Lung (tissue), 12 donors: ENCODE results near the gene NRG2. TPM values are rescaled to one million over a fixed set of nuclear protein-coding genes. Genes with fewer than 3 reads are reported as not detected.

Source experiments
- ATAC-seq: fragments of 200-7000 bp; cut with Tn5 transposase; one replicate; pipeline ENCODE4 v1.9.1; 2020; ENCODE audit warnings: moderate number of reproducible peaks; ENCODE audit not compliant: insufficient read depth, low FRiP score
- DNase-seq, 3 donors: peaks; one replicate each; pipeline ENCODE4 v3.0.0-alpha.2; 2013 to 2017
- H3K27ac ChIP-seq, 2 donors: one replicate each; pipeline ENCODE4 v1.5.1; 2013; ENCODE audit warnings: mild to moderate bottlenecking in 2 of 2, moderate library complexity in 2 of 2, control low read depth in 1 of 2, inconsistent platforms in 1 of 2, low read depth in 1 of 2, low read length in 1 of 2
- H3K27me3 ChIP-seq, 3 donors: one replicate each; pipeline ENCODE4 v1.5.1; 2013; ENCODE audit warnings: low read length in 2 of 3; ENCODE audit not compliant: control insufficient read depth in 3 of 3, insufficient read depth in 3 of 3
- H3K36me3 ChIP-seq, 4 donors: one replicate each; pipeline ENCODE4 v1.5.1; 2013; ENCODE audit warnings: low read length in 4 of 4, mild to moderate bottlenecking in 1 of 4, moderate library complexity in 1 of 4; ENCODE audit not compliant: control insufficient read depth in 4 of 4, insufficient read depth in 4 of 4
- H3K4me1 ChIP-seq, 5 donors: one replicate each; pipeline ENCODE4 v1.5.1; 2013; ENCODE audit warnings: low read length in 5 of 5, mild to moderate bottlenecking in 2 of 5, moderate library complexity in 1 of 5; ENCODE audit not compliant: control insufficient read depth in 5 of 5, insufficient read depth in 5 of 5
- H3K4me3 ChIP-seq: one replicate; pipeline ENCODE4 v1.5.1; 2013; ENCODE audit warnings: mild to moderate bottlenecking, control low read depth, moderate library complexity
- H3K9ac ChIP-seq, 2 donors: one replicate each; pipeline ENCODE4 v1.5.1; 2013; ENCODE audit warnings: low read length in 2 of 2, control low read depth in 1 of 2; ENCODE audit not compliant: insufficient read depth in 1 of 2
- H3K9me3 ChIP-seq, 4 donors: one replicate each; pipeline ENCODE4 v1.5.1; 2013; ENCODE audit warnings: low read length in 3 of 4, mild to moderate bottlenecking in 1 of 4, moderate library complexity in 1 of 4; ENCODE audit not compliant: control insufficient read depth in 4 of 4, insufficient read depth in 3 of 4
- CTCF ChIP-seq: IDR thresholded peaks from 2 replicates; pipeline ENCODE4 v1.5.1; 2012; ENCODE audit warnings: mild to moderate bottlenecking; ENCODE audit errors: control extremely low read depth, extremely low read depth
- WGBS, 2 donors: extraction: QIAGEN DNeasy Blood & Tissue Kit; methylation state at CpG; one replicate each; pipeline ENCODE4 v1.1.7; 2013; 5-methylcytosine and 5-hydroxymethylcytosine counted together
- polyA plus RNA-seq, 2 donors: library from polyadenylated mRNA; stranded (reverse); fragments of 200-250 nt; gene quantifications; one replicate each; pipeline ENCODE4 v1.2.1, GENCODE V29; 2013
- total RNA-seq, 2 donors: library from RNA; depleted of rRNA in 1 of 2; stranded (reverse); fragments of >200 nt in 1 of 2; gene quantifications; one replicate each; pipeline ENCODE4 v1.2.1, GENCODE V29; 2014 to 2021
- donor health status: control.
- donor health status: control.
- donor health status: Bipolar disorder and iron deficiency.
- donor health status: healthy.
- donor health status: DM: yes; HTN: yes; CAD: no.

NRG2 gene
- total and polyA plus RNA-seq, 4 donors, result 0.41 to 3.0 (median 1.0) TPM

GRCh38 chr5:139809331-139809810 is 233.7 kb downstream of the NRG2 start:
- no peak for ATAC-seq
- Histone ChIP-seq H3K4me3 (no peak overlapping the region), H3K36me3 (no peaks in the 10 kb centered on the region), H3K9me3 (peaks cover 0 to 5% (median 0%) of the 10 kb centered on the region in 4 donors), H3K27ac (no peak overlapping the region), H3K9ac (no peak overlapping the region), H3K4me1 (no peaks in the 10 kb centered on the region), H3K27me3 (no peaks in the 10 kb centered on the region)
- 92 to 93% methylated on average over 11 of the region's 11 CpGs for WGBS, 2 donors
- DNase-seq, result no peak
- no peak for TF ChIP-seq CTCF

DNA sequence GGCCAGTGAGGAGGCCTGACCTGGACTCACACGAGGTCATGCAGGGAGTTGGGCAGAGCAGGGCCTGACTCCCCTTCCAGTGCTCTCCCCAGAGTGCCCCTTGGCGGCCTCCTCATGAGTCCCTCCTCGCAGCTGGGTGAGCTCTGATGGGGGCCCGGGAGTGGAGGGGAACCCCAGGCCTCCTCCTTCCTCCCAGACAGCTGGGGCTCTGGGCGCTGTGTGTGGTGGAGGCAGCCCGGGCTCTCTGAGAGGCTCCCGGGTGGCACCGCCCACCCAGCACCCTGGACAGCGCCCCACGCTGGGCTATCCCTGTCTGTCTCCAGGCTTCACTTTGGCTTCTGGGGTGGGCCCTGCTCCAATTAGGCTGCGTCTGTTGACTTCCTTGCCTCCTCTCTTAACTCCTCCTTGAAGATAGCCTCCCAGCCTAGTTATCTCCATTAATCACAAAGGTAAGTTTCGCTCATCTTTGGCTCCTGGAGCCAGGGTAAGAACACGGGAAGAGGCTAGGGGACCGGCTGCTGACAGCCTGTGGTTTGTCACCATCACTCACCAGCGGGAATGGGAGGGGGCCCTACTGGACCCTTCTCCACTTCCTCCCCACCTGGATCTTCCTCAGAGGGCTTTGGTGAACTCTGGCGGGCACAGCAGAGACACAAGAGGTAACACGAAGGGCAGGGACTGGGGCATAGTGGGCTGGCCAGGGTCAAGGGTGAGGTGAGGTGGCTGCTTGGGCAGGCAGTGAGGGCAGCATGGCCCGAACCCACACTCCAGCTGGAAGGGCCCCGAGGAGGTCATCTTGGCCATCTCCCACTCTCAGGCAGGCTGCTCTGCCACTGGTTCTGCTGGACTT is 234.4 kb downstream of the NRG2 start:
- Histone ChIP-seq H3K27ac (no peak overlapping the region), H3K27me3 (no peaks in the 10 kb centered on the region), H3K4me1 (no peaks in the 10 kb centered on the region), H3K9me3 (peaks cover 0 to 5% (median 0%) of the 10 kb centered on the region in 4 donors), H3K36me3 (no peaks in the 10 kb centered on the region), H3K9ac (no peak overlapping the region), H3K4me3 (no peak overlapping the region)
- 41 to 42% methylated on average over 17 to 19 of the region's 19 CpGs for WGBS, 2 donors
- DNase-seq (peak; percentile 60 to 77 (median 76)), ATAC-seq (no peak)
- no peak for TF ChIP-seq CTCF

GRCh38 chr5:139807647-139808030 is 235.5 kb downstream of the NRG2 start:
- no peaks in the 10 kb centered on the region for H3K27me3 ChIP-seq
- H3K9ac ChIP-seq, result no peak overlapping the region
- TF ChIP-seq CTCF, result no peak
- H3K9me3 ChIP-seq, result peaks cover 0 to 5% (median 0%) of the 10 kb centered on the region in 4 donors
- no peak for DNase-seq
- 69 to 74% methylated on average over 6 of the region's 6 CpGs for WGBS, 2 donors
- H3K36me3 ChIP-seq, result no peaks in the 10 kb centered on the region
- H3K4me3 ChIP-seq, result no peak overlapping the region
- ATAC-seq, result no peak
- no peak overlapping the region for H3K27ac ChIP-seq
- H3K4me1 ChIP-seq, result no peaks in the 10 kb centered on the region
